ENCODE results near the gene CFAP77.
A peak's percentile ranks its signal among the peaks of the same experiment; 100 is the strongest.

The CFAP77 gene

DNA sequence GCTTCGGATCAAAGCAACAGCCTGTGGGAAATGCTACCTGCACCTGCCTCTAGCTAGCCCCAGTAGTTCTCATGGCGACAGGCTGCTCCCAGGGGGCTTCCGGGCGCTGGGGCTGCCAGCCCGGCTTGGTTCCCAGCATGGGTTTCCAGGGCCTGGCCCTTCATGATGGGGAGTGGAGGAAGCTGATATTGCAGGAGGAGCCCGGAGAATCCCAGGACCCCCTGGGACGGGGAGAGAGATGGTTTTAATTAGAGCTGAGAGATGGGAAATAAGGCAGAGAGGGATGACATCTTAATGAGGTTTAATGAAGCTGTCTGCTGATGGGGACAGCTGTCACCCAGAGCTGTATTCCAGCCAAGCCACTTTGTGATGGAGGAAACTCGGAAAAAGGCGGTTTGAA lies 78.6 kb downstream of the CFAP77 start:
- DNase-seq (ENCODE audit: low spot score) = no peak

GRCh38 chr9:132489536-132489935 lies 79.5 kb downstream of the CFAP77 start:
- DNase-seq (ENCODE audit: low spot score) = no peak

DNA sequence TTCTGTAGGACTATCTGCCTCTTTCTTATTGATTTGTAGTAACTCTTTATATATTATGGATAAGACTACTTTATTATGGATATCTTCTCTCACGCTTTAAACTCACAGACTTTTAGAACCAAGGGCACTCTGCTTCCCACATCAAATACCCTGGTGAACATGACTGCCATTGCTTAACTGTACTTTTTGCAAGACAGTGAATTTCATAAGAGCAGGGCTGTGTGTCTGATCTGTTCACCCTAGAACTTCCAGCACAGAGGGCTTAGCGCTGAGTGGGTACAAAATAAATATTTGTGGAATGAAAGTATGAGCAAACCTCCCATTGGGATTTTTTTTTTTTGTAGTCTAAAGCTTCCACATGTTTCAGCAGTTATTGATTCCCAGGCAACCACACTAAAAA lies 84.8 kb downstream of the CFAP77 start:
- no peak for DNase-seq (ENCODE audit: low spot score)

- DNase-seq (ENCODE audit: low spot score) = no peak
Observed at GRCh38 chr9:132497731-132498130, 87.7 kb downstream of the CFAP77 start.

GRCh38 chr9:132498531-132499210 lies 88.7 kb downstream of the CFAP77 start:
- no peak for DNase-seq (ENCODE audit: low spot score)

DNA sequence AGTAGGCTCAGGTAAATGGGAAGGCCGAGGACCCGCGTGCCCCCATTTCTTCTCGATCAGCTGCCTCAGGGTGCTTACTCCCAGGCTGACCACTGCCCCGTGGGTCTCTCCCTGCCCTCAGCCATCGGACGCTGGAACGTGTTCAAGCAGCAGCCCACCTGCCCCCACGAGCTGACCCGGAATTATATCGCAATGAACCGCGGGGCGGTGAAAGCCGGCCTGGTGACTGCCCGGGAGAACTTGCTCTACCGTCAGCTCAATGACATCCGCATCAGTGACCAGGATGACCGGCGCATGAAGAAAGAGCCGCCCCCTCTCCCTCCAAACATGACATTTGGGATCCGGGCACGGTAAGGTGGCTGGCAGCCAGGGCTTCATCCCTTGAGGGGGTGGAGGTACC lies 89.2 kb downstream of the CFAP77 start:
- DNase-seq (ENCODE audit: low spot score) = no peak

GRCh38 chr9:132500193-132500592 lies 90.2 kb downstream of the CFAP77 start:
- DNase-seq (ENCODE audit: low spot score) = no peak

DNA sequence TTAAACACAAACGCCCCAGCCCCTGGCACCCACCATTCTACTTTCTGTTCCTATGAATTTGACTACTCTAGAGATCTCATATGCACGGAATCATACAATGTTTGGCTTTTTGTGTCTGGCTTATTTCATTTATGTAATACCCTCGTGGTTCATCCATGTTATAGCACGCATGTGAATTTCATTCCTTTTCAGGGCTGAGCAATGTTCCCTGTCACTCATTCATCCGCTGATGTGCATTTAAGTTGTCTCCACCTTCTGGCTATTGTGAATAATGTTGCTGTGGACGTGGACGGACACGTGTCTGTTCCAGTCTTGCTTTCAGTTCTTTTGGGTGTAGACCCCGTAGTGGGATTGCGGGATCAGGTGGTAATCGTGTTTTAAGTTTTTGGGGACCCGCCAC lies 92.5 kb downstream of the CFAP77 start:
- no peak for DNase-seq (ENCODE audit: low spot score)

DNA sequence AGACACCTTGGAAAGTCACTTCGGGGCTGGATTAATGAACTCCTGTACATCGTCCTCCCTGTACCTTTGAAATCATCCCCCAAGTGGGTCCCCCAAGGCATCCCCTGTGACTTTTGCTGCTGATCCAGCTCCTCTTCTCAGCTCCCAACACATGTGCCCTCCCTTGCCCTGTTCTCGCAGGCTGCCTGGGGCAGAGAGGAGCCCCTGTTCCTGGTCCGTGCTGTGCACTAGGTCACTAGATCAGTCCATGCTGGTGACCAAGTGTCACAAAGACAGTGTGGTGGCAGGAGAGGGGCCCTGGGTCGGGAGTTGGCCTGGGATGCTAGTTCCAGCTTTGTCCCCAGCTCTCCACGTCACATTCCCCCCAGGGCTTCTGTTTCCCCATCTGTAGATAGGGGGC lies 93.1 kb downstream of the CFAP77 start:
- DNase-seq (ENCODE audit: low spot score) = no peak

DNA sequence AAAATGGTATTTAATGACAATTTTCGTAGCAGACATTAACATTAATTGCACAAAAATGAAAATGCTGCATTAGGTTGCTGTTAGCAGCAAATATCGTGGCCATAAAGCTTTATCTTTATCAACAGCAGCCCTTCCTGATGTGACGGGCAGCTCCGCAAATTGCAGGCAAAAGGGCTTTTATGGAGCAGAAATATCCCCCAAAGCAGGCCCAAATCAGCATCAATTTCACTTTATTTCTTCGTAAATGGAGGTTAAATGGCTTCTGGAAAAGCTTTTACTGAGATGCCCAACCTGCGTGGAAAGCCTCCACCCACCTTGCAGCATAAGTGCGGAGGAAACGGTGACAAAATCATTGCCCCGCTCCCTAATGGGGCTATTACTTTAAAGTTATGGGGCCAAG lies 94.5 kb downstream of the CFAP77 start:
- no peak for DNase-seq (ENCODE audit: low spot score)

GRCh38 chr9:132505991-132506655 lies 96.1 kb downstream of the CFAP77 start:
- DNase-seq (ENCODE audit: low spot score) = no peak

GRCh38 chr9:132506977-132507669 lies 97.1 kb downstream of the CFAP77 start:
- no peak for DNase-seq (ENCODE audit: low spot score)

GRCh38 chr9:132507670-132508469 lies 97.9 kb downstream of the CFAP77 start:
- DNase-seq (ENCODE audit: low spot score) = peak; percentile 84

DNA sequence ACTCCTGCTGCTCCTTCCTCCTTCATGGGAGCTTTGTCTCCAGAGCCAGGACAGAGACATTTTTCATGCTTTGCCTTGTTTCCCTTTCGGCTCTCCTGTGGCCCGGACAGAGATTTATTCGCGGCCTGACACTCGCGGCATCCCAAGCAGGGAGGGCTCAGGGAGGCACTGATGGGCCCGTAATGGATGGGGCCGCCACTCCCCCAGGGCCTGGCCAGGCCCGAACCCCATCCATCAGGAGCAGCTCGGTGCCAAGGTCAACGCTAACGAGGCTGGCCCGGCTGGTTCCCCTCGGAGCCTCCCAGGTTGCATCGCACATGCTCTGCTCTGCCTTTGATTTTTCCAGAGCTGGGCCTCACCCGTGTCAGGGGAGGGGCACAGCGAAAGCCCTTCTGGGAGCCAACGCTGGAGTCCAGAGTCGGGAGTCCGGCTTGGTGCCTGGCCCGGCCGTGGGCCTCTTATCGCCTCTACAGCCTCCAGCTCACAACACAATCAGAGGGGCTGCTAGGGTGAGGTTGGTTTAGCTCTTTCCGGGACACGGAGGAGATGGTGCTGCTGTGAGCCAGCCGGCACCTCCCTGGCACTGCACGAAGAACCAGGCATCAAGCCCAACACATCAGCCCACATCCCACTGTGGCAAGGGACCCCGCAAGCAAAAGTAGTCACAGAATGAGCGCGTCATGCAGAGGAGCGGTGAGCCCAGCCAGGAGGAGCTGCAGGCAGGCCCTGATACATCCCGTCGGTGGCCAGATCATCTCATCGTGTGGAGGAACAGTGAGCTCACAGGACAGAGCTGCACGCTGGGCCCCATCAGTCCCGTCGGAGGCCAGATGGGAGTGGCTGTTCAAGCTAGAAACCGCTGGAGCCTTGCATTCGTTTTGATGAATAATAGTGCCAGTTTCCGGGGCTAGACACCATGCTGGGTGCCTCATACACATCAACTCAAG lies 100.2 kb downstream of the CFAP77 start:
- DNase-seq (ENCODE audit: low spot score) = no peak

DNA sequence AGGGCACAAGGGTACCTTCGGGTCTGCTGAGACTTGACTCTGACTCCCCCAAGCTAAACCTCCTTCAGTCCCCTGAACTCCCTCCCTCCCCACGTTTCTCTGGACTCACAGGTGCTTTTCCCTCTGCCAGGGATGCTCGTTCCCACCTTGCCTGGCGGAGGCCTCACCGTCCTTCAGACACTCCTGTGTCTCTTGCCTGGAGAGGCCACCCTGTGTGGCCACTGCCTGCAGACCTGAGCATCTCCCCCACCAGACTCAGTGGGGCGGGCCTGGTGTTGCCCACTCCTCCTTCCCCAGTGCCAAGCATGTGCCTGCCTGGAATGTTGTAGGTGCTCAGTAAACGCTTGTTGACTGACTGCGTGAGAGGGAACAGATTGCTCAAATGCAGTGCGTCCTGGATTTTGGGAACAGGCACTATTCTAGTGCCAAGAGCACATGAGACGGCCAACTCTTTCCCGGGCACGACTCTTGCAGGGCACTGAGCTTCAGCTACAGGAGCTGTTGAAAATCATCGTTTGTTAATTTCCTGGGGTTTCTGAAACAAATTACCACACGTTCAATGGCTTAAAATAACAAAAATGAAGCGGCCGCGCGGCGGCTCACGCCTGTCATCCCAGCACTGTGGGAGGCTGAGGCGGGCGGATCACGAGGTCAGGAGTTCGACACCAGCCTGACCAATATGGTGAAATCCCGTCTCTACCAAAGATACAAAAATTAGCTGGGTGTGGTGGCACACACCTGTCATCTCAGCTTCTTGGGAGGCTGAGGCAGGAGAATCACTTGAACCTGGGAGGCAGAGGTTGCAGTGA lies 101.4 kb downstream of the CFAP77 start:
- no peak for DNase-seq (ENCODE audit: low spot score)

GRCh38 chr9:132513416-132513815 lies 103.4 kb downstream of the CFAP77 start:
- no peak for DNase-seq (ENCODE audit: low spot score)

DNA sequence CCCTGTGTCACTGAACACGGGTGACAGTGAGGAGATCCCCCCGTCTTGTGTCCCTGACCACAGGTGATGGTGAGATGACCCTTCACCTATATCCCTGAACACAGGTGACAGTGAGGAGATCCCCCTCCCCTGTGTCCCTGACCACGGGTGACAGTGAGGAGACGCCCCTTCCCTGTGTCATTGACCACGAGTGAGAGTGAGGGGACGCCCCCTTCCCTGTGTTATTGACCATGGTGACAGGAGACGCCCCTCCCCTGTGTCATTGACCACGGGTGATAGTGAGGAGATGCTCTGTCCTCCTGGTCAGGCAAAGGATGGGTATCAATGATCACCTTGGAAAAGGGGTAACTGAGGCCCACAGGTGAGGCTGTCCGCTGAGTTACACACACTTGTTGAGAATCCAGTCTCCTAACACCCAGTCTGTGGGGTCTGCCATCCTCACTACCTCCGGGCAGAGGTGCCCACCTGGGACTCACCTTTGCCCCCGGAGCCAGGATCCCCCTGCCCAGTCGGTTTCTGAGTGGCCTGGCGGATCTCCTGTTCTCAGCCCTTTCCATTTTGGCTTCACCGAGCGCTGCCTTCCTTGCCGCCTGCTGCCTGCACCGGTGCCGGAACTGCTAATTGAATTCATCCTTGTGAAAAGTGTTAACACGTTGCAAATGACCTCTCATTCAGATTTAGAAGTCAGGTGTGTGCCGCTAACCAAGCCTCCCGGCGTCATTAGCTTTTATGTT lies 104.2 kb downstream of the CFAP77 start:
- no peak for DNase-seq (ENCODE audit: low spot score)

DNA sequence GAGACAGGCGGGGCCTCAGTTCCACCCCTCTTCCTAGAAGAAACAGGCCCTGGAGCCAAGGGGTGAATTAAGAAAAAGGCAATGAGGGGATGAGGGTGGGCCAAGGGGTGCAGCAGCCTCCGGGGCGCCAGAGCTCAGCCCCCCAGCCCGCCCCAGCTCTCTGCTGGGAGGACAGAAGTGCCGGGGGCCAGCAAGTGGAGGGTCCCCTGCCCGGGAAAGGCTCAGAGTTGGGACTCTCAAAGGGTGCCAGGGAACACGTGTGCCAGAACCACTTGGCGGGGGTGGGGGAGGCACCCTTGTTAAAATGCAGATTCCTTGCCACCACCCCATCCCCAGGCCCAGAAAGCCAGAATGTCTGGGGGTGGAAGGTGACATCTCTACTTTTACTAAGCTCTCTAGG lies 104.8 kb downstream of the CFAP77 start:
- DNase-seq (ENCODE audit: low spot score) = no peak

- no peak for DNase-seq (ENCODE audit: low spot score)
Observed at GRCh38 chr9:132516301-132516700, 106.3 kb downstream of the CFAP77 start.

DNA sequence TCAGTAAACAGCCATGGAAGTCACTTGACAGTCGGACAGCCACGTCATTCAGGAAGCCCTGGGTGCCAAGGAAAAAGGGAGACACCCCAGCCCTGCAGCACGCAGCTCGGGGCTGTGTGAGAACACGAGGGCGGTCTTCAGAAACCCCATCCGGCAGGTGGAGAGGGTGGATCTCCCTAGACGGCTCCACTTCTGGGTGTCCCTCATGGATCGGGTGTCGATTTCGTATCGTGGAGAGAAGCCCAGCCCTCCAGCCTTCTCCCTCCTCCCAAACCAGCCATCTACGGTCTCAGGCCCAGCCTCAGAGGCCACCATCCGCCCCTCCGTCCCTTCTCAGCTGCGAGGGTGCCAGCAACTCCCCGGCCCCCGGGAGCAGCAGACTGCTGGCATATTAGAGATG lies 106.9 kb downstream of the CFAP77 start:
- no peak for DNase-seq (ENCODE audit: low spot score)

Measured in NAMALWA (cell line).